ENCODE measurements around the gene TIPRL. TPM values are rescaled to one million over a fixed set of nuclear protein-coding genes. Genes with fewer than 3 reads are reported as not detected.

The TIPRL gene
- total and polyA plus RNA-seq, 2 donors (not counting 1 experiment from before 2014, with no cell fraction given) = 5.1 to 24.9 TPM

GRCh38 chr1:168159251-168159650 is 19.5 kb upstream of the TIPRL start:
- Histone ChIP-seq H2AFZ (ENCODE audit: insufficient read depth, low read depth, low read length, poor library complexity, severe bottlenecking) (no peak overlapping the region), H3K79me2 (ENCODE audit: control insufficient read depth, insufficient read depth, low read length) (no peaks in the 10 kb centered on the region), H3K4me3 (ENCODE audit: control extremely low read depth in 1 of 5, extremely low read depth in 1 of 5, insufficient read depth in 1 of 5, low read depth in 2 of 5, low read length in 4 of 5) (no peak overlapping the region), H3K27ac (ENCODE audit: low read length in 2 of 2) (no peak overlapping the region), H3K4me1 (ENCODE audit: control insufficient read depth in 2 of 2, insufficient read depth in 2 of 2, low read length in 2 of 2) (peaks cover 13 to 15% of the 10 kb centered on the region in 2 donors), H4K20me1 (ENCODE audit: control insufficient read depth, insufficient read depth, low read length, poor library complexity, severe bottlenecking) (no peaks in the 10 kb centered on the region), H3K36me3 (replicated peaks in 1 of 2; ENCODE audit: control extremely low read depth in 1 of 2, control insufficient read depth in 1 of 2, extremely low read depth in 1 of 2, insufficient read depth in 2 of 2, low read length in 1 of 2) (no peaks in the 10 kb centered on the region), H3K9ac (ENCODE audit: low read length) (no peak overlapping the region), H3K4me2 (replicated peaks; ENCODE audit: low read depth, low read length, poor library complexity, severe bottlenecking) (no peak overlapping the region), H3K27me3 (replicated peaks in 1 of 4; ENCODE audit: control extremely low read depth in 1 of 4, control insufficient read depth in 3 of 4, insufficient read depth in 4 of 4, low read length in 3 of 4) (no peaks in the 10 kb centered on the region), H3K9me3 (ENCODE audit: control extremely low read depth in 1 of 3, control insufficient read depth in 2 of 3, insufficient read depth in 1 of 3, low read length in 2 of 3) (peaks cover 7 to 23% (median 10%) of the 10 kb centered on the region in 3 donors)
- Mint-ChIP-seq H3K4me3 (no peak overlapping the region), H3K27me3 (peaks cover 3% of the 10 kb centered on the region), H3K9me3 (ENCODE audit: insufficient read depth) (peaks cover 14% of the 10 kb centered on the region), H3K27ac (no peak overlapping the region), H3K4me1 (peaks cover 14% of the 10 kb centered on the region)
- intact Hi-C loops (cut with micrococcal nuclease) = no loop called here
- ATAC-seq (ENCODE audit: low read depth) = no peak
- CTCF ChIA-PET = interaction anchor here (1.4 kb wide), 1 partner anchor 14 kb away, joined by 5 read pairs; no protein-coding TSS in a partner anchor
- DNase-seq = no peak
- no peak for TF ChIP-seq CTCF (IDR thresholded peaks at IDR 0.05)
- TF ChIP-seq EZH2 (IDR thresholded peaks at IDR 0.05; ENCODE audit: borderline replicate concordance, insufficient read depth, low read depth, low read length, poor library complexity, severe bottlenecking) = no peak
- no CpG with 5 or more reads among the region's 1 CpG for WGBS (ENCODE audit: insufficient coverage)
- POLR2A ChIA-PET = no interaction called here

GRCh38 chr1:168159979-168160378 is 18.8 kb upstream of the TIPRL start:
- Histone ChIP-seq H3K79me2 (ENCODE audit: control insufficient read depth, insufficient read depth, low read length) (no peaks in the 10 kb centered on the region), H3K36me3 (replicated peaks in 1 of 2; ENCODE audit: control extremely low read depth in 1 of 2, control insufficient read depth in 1 of 2, extremely low read depth in 1 of 2, insufficient read depth in 2 of 2, low read length in 1 of 2) (no peaks in the 10 kb centered on the region), H3K4me2 (replicated peaks; ENCODE audit: low read depth, low read length, poor library complexity, severe bottlenecking) (no peak overlapping the region), H3K27me3 (replicated peaks in 1 of 4; ENCODE audit: control extremely low read depth in 1 of 4, control insufficient read depth in 3 of 4, insufficient read depth in 4 of 4, low read length in 3 of 4) (no peaks in the 10 kb centered on the region), H3K27ac (ENCODE audit: low read length in 2 of 2) (no peak overlapping the region), H3K4me3 (ENCODE audit: control extremely low read depth in 1 of 5, extremely low read depth in 1 of 5, insufficient read depth in 1 of 5, low read depth in 2 of 5, low read length in 4 of 5) (no peak overlapping the region), H3K4me1 (ENCODE audit: control insufficient read depth in 2 of 2, insufficient read depth in 2 of 2, low read length in 2 of 2) (peaks cover 15% of the 10 kb centered on the region in 2 donors), H4K20me1 (ENCODE audit: control insufficient read depth, insufficient read depth, low read length, poor library complexity, severe bottlenecking) (no peaks in the 10 kb centered on the region), H3K9ac (ENCODE audit: low read length) (no peak overlapping the region), H2AFZ (ENCODE audit: insufficient read depth, low read depth, low read length, poor library complexity, severe bottlenecking) (no peak overlapping the region), H3K9me3 (ENCODE audit: control extremely low read depth in 1 of 3, control insufficient read depth in 2 of 3, insufficient read depth in 1 of 3, low read length in 2 of 3) (peaks cover 7 to 23% (median 10%) of the 10 kb centered on the region in 3 donors)
- ATAC-seq (ENCODE audit: low read depth) (no peak), DNase-seq (no peak)
- ChIA-PET POLR2A (no interaction called here), CTCF (interaction anchor here (1.0 to 1.4 kb wide), 2 partner anchors 11 to 14 kb away, joined by 3 to 5 read pairs; no protein-coding TSS in a partner anchor)
- Mint-ChIP-seq H3K9me3 (ENCODE audit: insufficient read depth) (peaks cover 12% of the 10 kb centered on the region), H3K4me3 (no peak overlapping the region), H3K27ac (no peak overlapping the region), H3K4me1 (peaks cover 15% of the 10 kb centered on the region), H3K27me3 (peaks cover 3% of the 10 kb centered on the region)
- intact Hi-C loops (cut with micrococcal nuclease) = no loop called here
- TF ChIP-seq EZH2 (IDR thresholded peaks at IDR 0.05; ENCODE audit: borderline replicate concordance, insufficient read depth, low read depth, low read length, poor library complexity, severe bottlenecking) (no peak), CTCF (IDR thresholded peaks at IDR 0.05) (no peak)
- 100% methylated on average over 1 of the region's 1 CpG for WGBS (ENCODE audit: insufficient coverage)

Data from B cell (primary cell).